IMR-90 (cell line): ENCODE results near the gene CACNG8. TPM values are rescaled to one million over a fixed set of nuclear protein-coding genes. Genes with fewer than 3 reads are reported as not detected.

Source experiments
- ATAC-seq: fragments of 200-7000 bp; cut with Tn5 transposase; 2 replicates; pipeline ENCODE4 v1.9.1; 2020; ENCODE audit warnings: low read depth, mild to moderate bottlenecking, moderate library complexity
- BruUV-seq: library from RNA; stranded (reverse); fragments of 400-500 nt; replicated peaks from 2 replicates; lab custom pipeline; 2021; lab: Mats Ljungman, UMichigan
- CTCF ChIA-PET: fragments of 300-600 bp; formaldehyde crosslinking; extraction: SDS; loops from one replicate; lab custom pipeline; 2021; ENCODE audit warnings: antibody characterized with exemption; lab: Yijun Ruan, JAX
- POLR2A ChIA-PET: fragments of 300-600 bp; sonication (Branson Sonifier 250); formaldehyde crosslinking; loops from one replicate; lab custom pipeline; 2022; ENCODE audit warnings: antibody characterized with exemption; ENCODE audit not compliant: unreplicated experiment; lab: Charles Lee
- DNase-seq: peaks from one replicate; pipeline ENCODE4 v3.0.0; 2013
- H2AFZ ChIP-seq: replicated peaks from 2 replicates; pipeline ENCODE3; 2013; ENCODE audit warnings: low read length, mild to moderate bottlenecking; ENCODE audit not compliant: poor library complexity
- H2AK5ac ChIP-seq: 2 replicates; pipeline ENCODE4 v1.6.1; 2013; ENCODE audit warnings: low read depth, low read length, inconsistent platforms
- H2AK9ac ChIP-seq: replicated peaks from 2 replicates; pipeline ENCODE3; 2013; ENCODE audit warnings: mild to moderate bottlenecking, low read depth, low read length, moderate library complexity; ENCODE audit not compliant: poor library complexity
- H2BK120ac ChIP-seq: 2 replicates; pipeline ENCODE4 v1.6.1; 2013; ENCODE audit warnings: low read depth, low read length, inconsistent platforms
- H2BK15ac ChIP-seq: 3 replicates; pipeline ENCODE4 v1.6.1; 2013; ENCODE audit warnings: low read depth, low read length, inconsistent platforms
- H2BK20ac ChIP-seq: 2 replicates; pipeline ENCODE4 v1.6.1; 2013; ENCODE audit warnings: low read depth, mild to moderate bottlenecking, inconsistent platforms, low read length, moderate library complexity
- H2BK5ac ChIP-seq: 2 replicates; pipeline ENCODE4 v1.6.1; 2013; ENCODE audit warnings: mild to moderate bottlenecking, low read depth, low read length, inconsistent platforms; ENCODE audit not compliant: poor library complexity, severe bottlenecking
- H3K14ac ChIP-seq: replicated peaks from 2 replicates; pipeline ENCODE4 v1.6.1; 2013; ENCODE audit warnings: low read depth, low read length, inconsistent platforms
- H3K18ac ChIP-seq: 2 replicates; pipeline ENCODE4 v1.6.1; 2013; ENCODE audit warnings: low read depth, low read length, control low read depth
- H3K23ac ChIP-seq: 2 replicates; pipeline ENCODE4 v1.6.1; 2013; ENCODE audit warnings: low read depth, low read length, inconsistent platforms
- H3K27ac ChIP-seq: 2 replicates; pipeline ENCODE4 v1.5.1; 2013; ENCODE audit warnings: mild to moderate bottlenecking, control low read depth, low read length; ENCODE audit not compliant: insufficient read depth
- H3K27me3 ChIP-seq: 2 replicates; pipeline ENCODE4 v1.6.1; 2013; ENCODE audit warnings: low read length; ENCODE audit not compliant: control insufficient read depth, insufficient read depth
- H3K36me3 ChIP-seq: 2 replicates; pipeline ENCODE4 v1.6.1; 2013; ENCODE audit warnings: low read length, mixed read lengths; ENCODE audit not compliant: control insufficient read depth, insufficient read depth
- H3K4ac ChIP-seq: 2 replicates; pipeline ENCODE4 v1.6.1; 2013; ENCODE audit warnings: low read depth, low read length, inconsistent platforms
- H3K4me1 ChIP-seq: 2 replicates; pipeline ENCODE4 v1.6.1; 2013; ENCODE audit warnings: low read length, mixed read lengths; ENCODE audit not compliant: control insufficient read depth, insufficient read depth
- H3K4me2 ChIP-seq: 2 replicates; pipeline ENCODE4 v1.6.1; 2013; ENCODE audit warnings: low read depth, mild to moderate bottlenecking, control low read depth, low read length, moderate library complexity
- H3K4me3 ChIP-seq: 2 replicates; pipeline ENCODE4 v1.5.1; 2013; ENCODE audit warnings: low read depth, mild to moderate bottlenecking, control low read depth, low read length, moderate library complexity; ENCODE audit not compliant: insufficient read depth
- H3K56ac ChIP-seq: 2 replicates; pipeline ENCODE4 v1.6.1; 2013; ENCODE audit warnings: low read length, inconsistent platforms; ENCODE audit not compliant: insufficient read depth; ENCODE audit errors: extremely low read depth
- H3K79me1 ChIP-seq, 2 experiments: 2 replicates each; pipeline ENCODE4 v1.6.1; 2013; ENCODE audit warnings: low read length in 2 of 2, inconsistent platforms in 1 of 2, low read depth in 1 of 2
- H3K9ac ChIP-seq: 2 replicates; pipeline ENCODE4 v1.6.1; 2013; ENCODE audit warnings: low read depth, low read length, control low read depth
- H3K9me1 ChIP-seq: 2 replicates; pipeline ENCODE4 v1.6.1; 2013; ENCODE audit warnings: low read length, inconsistent platforms; ENCODE audit not compliant: insufficient read depth
- H3K9me3 ChIP-seq: 2 replicates; pipeline ENCODE4 v1.6.1; 2013; ENCODE audit warnings: low read length; ENCODE audit not compliant: control insufficient read depth, insufficient read depth
- H4K20me1 ChIP-seq: 2 replicates; pipeline ENCODE4 v1.6.1; 2013; ENCODE audit warnings: low read length, inconsistent platforms; ENCODE audit not compliant: insufficient read depth
- H4K5ac ChIP-seq: 2 replicates; pipeline ENCODE4 v1.6.1; 2013; ENCODE audit warnings: mild to moderate bottlenecking, low read depth, low read length, control low read depth
- H4K8ac ChIP-seq, 2 experiments: 2 replicates each; pipeline ENCODE4 v1.6.1; 2013; ENCODE audit warnings: low read depth in 2 of 2, low read length in 2 of 2, control low read depth in 1 of 2, inconsistent platforms in 1 of 2
- H4K91ac ChIP-seq: 2 replicates; pipeline ENCODE4 v1.6.1; 2013; ENCODE audit warnings: low read depth, low read length, inconsistent platforms; ENCODE audit not compliant: insufficient read depth
- BHLHE40 ChIP-seq: fragments of 150-350 bp; IDR thresholded peaks from 2 replicates; pipeline ENCODE4 v1.6.1; 2016; ENCODE audit warnings: mild to moderate bottlenecking, low read depth, low read length
- CEBPB ChIP-seq: IDR thresholded peaks from 2 replicates; pipeline ENCODE4 v1.6.1; 2012; ENCODE audit warnings: low read depth, low read length, improper control_type of control experiment
- CHD1 ChIP-seq: IDR thresholded peaks from 2 replicates; pipeline ENCODE4 v1.6.1; 2012; ENCODE audit warnings: low read depth, low read length, improper control_type of control experiment
- CTCF ChIP-seq: conservative IDR thresholded peaks from 2 replicates; pipeline ENCODE4 v1.5.1; 2012; ENCODE audit warnings: mild to moderate bottlenecking, low read depth, low read length, improper control_type of control experiment
- ELK1 ChIP-seq: fragments of 150-350 bp; IDR thresholded peaks from 2 replicates; pipeline ENCODE4 v1.6.1; 2016; ENCODE audit warnings: low read depth, mild to moderate bottlenecking, low read length, moderate library complexity, borderline replicate concordance
- FOS ChIP-seq: fragments of 150-350 bp; IDR thresholded peaks from 2 replicates; pipeline ENCODE4 v1.6.1; 2016; ENCODE audit warnings: low read depth, low read length
- MAFK ChIP-seq: IDR thresholded peaks from 2 replicates; pipeline ENCODE4 v1.6.1; 2012; ENCODE audit warnings: low read depth, low read length, improper control_type of control experiment
- MXI1 ChIP-seq: IDR thresholded peaks from 2 replicates; pipeline ENCODE4 v1.6.1; 2012; ENCODE audit warnings: low read depth, mild to moderate bottlenecking, low read length, moderate library complexity, borderline replicate concordance
- POLR2A ChIP-seq: IDR thresholded peaks from 2 replicates; pipeline ENCODE4 v1.6.1; 2012; ENCODE audit warnings: mild to moderate bottlenecking, low read depth, low read length
- RAD21 ChIP-seq: IDR thresholded peaks from 2 replicates; pipeline ENCODE4 v1.6.1; 2012; ENCODE audit warnings: low read length, improper control_type of control experiment
- RCOR1 ChIP-seq: IDR thresholded peaks from 2 replicates; pipeline ENCODE4 v1.6.1; 2012; ENCODE audit warnings: mild to moderate bottlenecking, low read length, improper control_type of control experiment; ENCODE audit not compliant: insufficient replicate concordance
- RFX5 ChIP-seq: IDR thresholded peaks from 2 replicates; pipeline ENCODE4 v1.8.0; 2012; ENCODE audit warnings: low read depth, mild to moderate bottlenecking, low read length, moderate library complexity
- SMC3 ChIP-seq: fragments of 150-350 bp; IDR thresholded peaks from 2 replicates; pipeline ENCODE4 v1.6.1; 2016; ENCODE audit warnings: low read depth, mild to moderate bottlenecking, antibody characterized with exemption, low read length, moderate library complexity
- USF2 ChIP-seq: fragments of 150-350 bp; IDR thresholded peaks from 2 replicates; pipeline ENCODE4 v1.6.1; 2017; ENCODE audit warnings: mild to moderate bottlenecking, antibody characterized with exemption, low read length, low read depth
- WGBS, 2 experiments: methylation state at CpG; one replicate each; pipeline versions ENCODE4 v1.1.5 to v1.1.7; 2013; ENCODE audit warnings: missing lambda C conversion rate in 2 of 2; ENCODE audit not compliant: insufficient read length in 1 of 2; ENCODE audit errors: extremely low coverage in 2 of 2; 5-methylcytosine and 5-hydroxymethylcytosine counted together
- dilution Hi-C: fragments of 300-500 bp; cut with HindIII; formaldehyde crosslinking; loops from one replicate; pipeline ENCODE4 v1.14.3; 2018; ENCODE audit warnings: low sequenced_read_pairs; ENCODE audit not compliant: unreplicated experiment
- in situ Hi-C: fragments of 300-500 bp; cut with MboI; formaldehyde crosslinking; loops from 3 replicates; pipeline ENCODE4 v1.14.3; 2019; ENCODE audit warnings: low sequenced_read_pairs, inconsistent platforms, mixed read lengths
- intact Hi-C: fragments of 100-400 bp; cut with micrococcal nuclease; formaldehyde crosslinking; loops from 2 replicates; pipeline ENCODE4 v1.10.0; 2022
- polyA plus RNA-seq, 3 experiments: library from polyadenylated mRNA; depleted of rRNA; stranded (reverse); fragments of >200 nt; gene quantifications; 2 replicates each; pipeline ENCODE4 v1.2.3, GENCODE V29; 2012; ENCODE audit warnings: low replicate concordance in 1 of 3
- total RNA-seq: library from RNA; depleted of rRNA; stranded (reverse); fragments of >200 nt; gene quantifications from 2 replicates; pipeline ENCODE4 v1.2.3, GENCODE V29; 2012

Gene CACNG8
- total and polyA plus RNA-seq, 2 of the 4 experiments (the other 2 are of a cell fraction): 0.15 TPM; not detected in 1

GRCh38 chr19:53988981-53989380, 26.2 kb downstream of the CACNG8 start:
- dilution Hi-C loops: no loop called here
- H2AK5ac ChIP-seq: no peak overlapping the region

More at GRCh38 chr19:53988981-53989380, 26.2 kb downstream of the CACNG8 start:
- ChIA-PET POLR2A (no interaction called here), CTCF (no interaction called here)
- no peaks in the 10 kb centered on the region for H3K79me1 ChIP-seq
- in situ Hi-C loops: no loop called here
- no peak overlapping the region for H3K23ac ChIP-seq
- intact Hi-C loops: no loop called here
- no peak overlapping the region for H3K4me2 ChIP-seq
- no peak overlapping the region for H2BK15ac ChIP-seq
- no peak overlapping the region for H3K18ac ChIP-seq
- no peaks in the 10 kb centered on the region for H3K4me1 ChIP-seq
- no peak overlapping the region for H3K14ac ChIP-seq
- H3K4ac ChIP-seq: no peak overlapping the region
- H3K36me3 ChIP-seq: no peaks in the 10 kb centered on the region
- no peak overlapping the region for H4K5ac ChIP-seq
- no peak overlapping the region for H2AK9ac ChIP-seq
- no peaks in the 10 kb centered on the region for H4K20me1 ChIP-seq
- no peak for TF ChIP-seq CHD1
- no peak for TF ChIP-seq USF2
- TF ChIP-seq CEBPB: no peak
- TF ChIP-seq ELK1: no peak
- TF ChIP-seq MAFK: no peak
- no peak for TF ChIP-seq RAD21
- TF ChIP-seq RCOR1: no peak
- no peak for TF ChIP-seq FOS
- no peak for TF ChIP-seq MXI1
- no peak for TF ChIP-seq BHLHE40
- no peak for TF ChIP-seq CTCF
- no peak for TF ChIP-seq SMC3
- no peak for TF ChIP-seq POLR2A
- TF ChIP-seq RFX5: no peak
- H3K56ac ChIP-seq: no peak overlapping the region
- H2AFZ ChIP-seq: no peak overlapping the region
- peaks cover 32% of the 10 kb centered on the region; the same call in 1 of the 2 replicates for H3K27me3 ChIP-seq
- ATAC-seq (no peak), DNase-seq (no peak)
- BruUV-seq: no TSS peak
- H4K91ac ChIP-seq: no peak overlapping the region
- no peak overlapping the region for H2BK5ac ChIP-seq
- no peak overlapping the region for H2BK20ac ChIP-seq
- H3K9me1 ChIP-seq: no peaks in the 10 kb centered on the region
- 64% methylated on average over 3 of the region's 6 CpGs; no CpG with 5 or more reads in 1 of the 2 experiments for WGBS, 2 experiments
- H3K9me3 ChIP-seq: no peaks in the 10 kb centered on the region
- no peak overlapping the region for H4K8ac ChIP-seq
- H3K9ac ChIP-seq: no peak overlapping the region
- no peak overlapping the region for H3K4me3 ChIP-seq
- no peak overlapping the region for H3K27ac ChIP-seq
- H2BK120ac ChIP-seq: no peak overlapping the region
